Effector memory CD4-positive, alpha-beta T cell (primary cell): ENCODE measurements around the gene GAL3ST1.
"Not testable (repeated sequence)": the region's sequence is repeated elsewhere in the genome, so short reads cannot be mapped to it uniquely, and the experiment has no call there.

Experiments
- DNase-seq, 3 donors: peaks; one replicate each; pipeline ENCODE4 v3.0.0-alpha.2; 2020
- H3K27ac ChIP-seq: 2 replicates; pipeline ENCODE4 v1.7.0; 2013; ENCODE audit warnings: mild to moderate bottlenecking, low read length, moderate library complexity; ENCODE audit not compliant: insufficient read depth, poor library complexity, severe bottlenecking
- H3K27me3 ChIP-seq: replicated peaks from 2 replicates; pipeline ENCODE4 v1.7.0; 2013; ENCODE audit warnings: mild to moderate bottlenecking, low read length; ENCODE audit not compliant: insufficient read depth, control insufficient read depth, poor library complexity, severe bottlenecking
- H3K36me3 ChIP-seq: 2 replicates; pipeline ENCODE4 v1.7.0; 2013; ENCODE audit warnings: mild to moderate bottlenecking, low read length, moderate library complexity; ENCODE audit not compliant: control insufficient read depth, insufficient read depth
- H3K4me1 ChIP-seq: 2 replicates; pipeline ENCODE4 v1.7.0; 2013; ENCODE audit warnings: low read length, mild to moderate bottlenecking; ENCODE audit not compliant: control insufficient read depth, insufficient read depth, poor library complexity, severe bottlenecking
- H3K4me3 ChIP-seq: 2 replicates; pipeline ENCODE4 v1.7.0; 2013; ENCODE audit warnings: low read length, low read depth, mild to moderate bottlenecking; ENCODE audit not compliant: insufficient read depth, poor library complexity, severe bottlenecking
- H3K9me3 ChIP-seq: 2 replicates; pipeline ENCODE4 v1.7.0; 2013; ENCODE audit warnings: mild to moderate bottlenecking, low read length, moderate library complexity; ENCODE audit not compliant: control insufficient read depth

GAL3ST1 gene

GRCh38 chr22:30568137-30568805 lies 6.2 kb downstream of the GAL3ST1 start:
- no peaks in the 10 kb centered on the region for H3K27me3 ChIP-seq
- no peaks in the 10 kb centered on the region for H3K36me3 ChIP-seq
- no peak overlapping the region for H3K27ac ChIP-seq
- H3K9me3 ChIP-seq, result no peaks in the 10 kb centered on the region
- no peak for DNase-seq
- no peak overlapping the region for H3K4me3 ChIP-seq
- no peaks in the 10 kb centered on the region for H3K4me1 ChIP-seq

GRCh38 chr22:30567277-30567676 lies 7.2 kb downstream of the GAL3ST1 start:
- H3K27ac ChIP-seq, DNase-seq, H3K27me3 ChIP-seq, H3K4me3 ChIP-seq, H3K4me1 ChIP-seq, H3K36me3 ChIP-seq, H3K9me3 ChIP-seq: not testable (repeated sequence)

- no peaks in the 10 kb centered on the region for H3K36me3 ChIP-seq
- no peaks in the 10 kb centered on the region for H3K4me1 ChIP-seq
- DNase-seq, result no peak
- no peak overlapping the region for H3K4me3 ChIP-seq
- no peaks in the 10 kb centered on the region for H3K27me3 ChIP-seq
- no peak overlapping the region for H3K27ac ChIP-seq
- H3K9me3 ChIP-seq, result no peaks in the 10 kb centered on the region
Observed at GRCh38 chr22:30566125-30566524, 8.3 kb downstream of the GAL3ST1 start.

GRCh38 chr22:30565341-30565740 lies 9.1 kb downstream of the GAL3ST1 start:
- Histone ChIP-seq H3K4me1 (no peaks in the 10 kb centered on the region), H3K27me3 (no peaks in the 10 kb centered on the region), H3K36me3 (no peaks in the 10 kb centered on the region), H3K4me3 (no peak overlapping the region), H3K27ac (no peak overlapping the region), H3K9me3 (no peaks in the 10 kb centered on the region)
- DNase-seq, result no peak

GRCh38 chr22:30564761-30565119 lies 9.7 kb downstream of the GAL3ST1 start:
- H3K4me1 ChIP-seq, result no peaks in the 10 kb centered on the region
- H3K27me3 ChIP-seq, result no peaks in the 10 kb centered on the region
- no peak overlapping the region for H3K4me3 ChIP-seq
- H3K27ac ChIP-seq, result no peak overlapping the region
- no peak for DNase-seq
- no peaks in the 10 kb centered on the region for H3K36me3 ChIP-seq
- no peaks in the 10 kb centered on the region for H3K9me3 ChIP-seq

- DNase-seq, result no peak
- Histone ChIP-seq H3K9me3 (no peaks in the 10 kb centered on the region), H3K4me3 (no peak overlapping the region), H3K27ac (no peak overlapping the region), H3K36me3 (no peaks in the 10 kb centered on the region), H3K27me3 (no peaks in the 10 kb centered on the region), H3K4me1 (no peaks in the 10 kb centered on the region)
Observed at GRCh38 chr22:30564045-30564760, 10.3 kb downstream of the GAL3ST1 start.

GRCh38 chr22:30562366-30562765 lies 12.1 kb downstream of the GAL3ST1 start:
- Histone ChIP-seq H3K4me3 (no peak overlapping the region), H3K27ac (no peak overlapping the region), H3K4me1 (no peaks in the 10 kb centered on the region), H3K27me3 (no peaks in the 10 kb centered on the region), H3K36me3 (no peaks in the 10 kb centered on the region), H3K9me3 (no peaks in the 10 kb centered on the region)
- DNase-seq, result no peak

- Histone ChIP-seq H3K4me1 (no peaks in the 10 kb centered on the region), H3K27ac (no peak overlapping the region), H3K4me3 (no peak overlapping the region), H3K27me3 (no peaks in the 10 kb centered on the region), H3K36me3 (no peaks in the 10 kb centered on the region), H3K9me3 (no peaks in the 10 kb centered on the region)
- DNase-seq, result no peak
Observed at GRCh38 chr22:30561402-30562189, 12.9 kb downstream of the GAL3ST1 start.

GRCh38 chr22:30560643-30561202 lies 13.7 kb downstream of the GAL3ST1 start:
- not testable (repeated sequence) for H3K27ac ChIP-seq, H3K9me3 ChIP-seq, DNase-seq, H3K36me3 ChIP-seq, H3K4me1 ChIP-seq, H3K27me3 ChIP-seq, H3K4me3 ChIP-seq

GRCh38 chr22:30559889-30560288 lies 14.6 kb downstream of the GAL3ST1 start:
- no peaks in the 10 kb centered on the region for H3K36me3 ChIP-seq
- H3K27ac ChIP-seq, result no peak overlapping the region
- H3K9me3 ChIP-seq, result no peaks in the 10 kb centered on the region
- DNase-seq, result no peak
- H3K4me1 ChIP-seq, result no peaks in the 10 kb centered on the region
- no peaks in the 10 kb centered on the region for H3K27me3 ChIP-seq
- H3K4me3 ChIP-seq, result no peak overlapping the region
